A673 (cell line): Measurements from ENCODE around the gene INPP5A.

Experiments
- EZH2 ChIP-seq: fragments of 200-600 bp; sonication (generic); IDR thresholded peaks from 2 replicates; pipeline ENCODE4 v1.6.1; 2017; ENCODE audit warnings: borderline replicate concordance, low read depth, mild to moderate bottlenecking, mixed read lengths, antibody characterized with exemption, low read length; ENCODE audit not compliant: poor library complexity, severe bottlenecking
- TF ChIP-seq, protein P1 (sequence below): fragments of 300-800, 200-600 bp; sonication (generic); conservative IDR thresholded peaks from 2 replicates; pipeline ENCODE4 v1.5.1; 2017; ENCODE audit warnings: low read depth, mild to moderate bottlenecking, antibody characterized with exemption, low read length, moderate library complexity, mixed read lengths

DNA sequence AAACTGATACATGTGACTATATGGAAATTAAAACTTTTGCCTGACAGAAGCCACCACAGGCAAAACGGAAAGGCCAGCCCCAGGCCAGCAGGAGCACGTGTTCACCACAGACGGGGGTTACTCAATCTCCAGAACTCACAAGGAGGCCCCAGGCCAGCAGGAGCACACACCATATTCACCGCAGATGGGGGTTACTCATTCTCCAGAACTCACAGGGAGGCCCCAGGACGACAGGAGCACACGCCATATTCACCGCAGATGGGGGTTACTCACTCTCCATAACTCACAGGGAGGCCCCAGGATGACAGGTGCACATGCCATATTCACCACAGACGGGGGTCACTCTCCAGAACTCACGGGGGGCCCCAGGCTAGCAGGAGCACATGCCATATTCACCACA lies 186.9 kb downstream of the INPP5A start:
- TF ChIP-seq, protein P1, sequence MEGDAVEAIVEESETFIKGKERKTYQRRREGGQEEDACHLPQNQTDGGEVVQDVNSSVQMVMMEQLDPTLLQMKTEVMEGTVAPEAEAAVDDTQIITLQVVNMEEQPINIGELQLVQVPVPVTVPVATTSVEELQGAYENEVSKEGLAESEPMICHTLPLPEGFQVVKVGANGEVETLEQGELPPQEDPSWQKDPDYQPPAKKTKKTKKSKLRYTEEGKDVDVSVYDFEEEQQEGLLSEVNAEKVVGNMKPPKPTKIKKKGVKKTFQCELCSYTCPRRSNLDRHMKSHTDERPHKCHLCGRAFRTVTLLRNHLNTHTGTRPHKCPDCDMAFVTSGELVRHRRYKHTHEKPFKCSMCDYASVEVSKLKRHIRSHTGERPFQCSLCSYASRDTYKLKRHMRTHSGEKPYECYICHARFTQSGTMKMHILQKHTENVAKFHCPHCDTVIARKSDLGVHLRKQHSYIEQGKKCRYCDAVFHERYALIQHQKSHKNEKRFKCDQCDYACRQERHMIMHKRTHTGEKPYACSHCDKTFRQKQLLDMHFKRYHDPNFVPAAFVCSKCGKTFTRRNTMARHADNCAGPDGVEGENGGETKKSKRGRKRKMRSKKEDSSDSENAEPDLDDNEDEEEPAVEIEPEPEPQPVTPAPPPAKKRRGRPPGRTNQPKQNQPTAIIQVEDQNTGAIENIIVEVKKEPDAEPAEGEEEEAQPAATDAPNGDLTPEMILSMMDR: no peak
- no peak for TF ChIP-seq EZH2
